Mesodermal cell (in vitro differentiated cells): ENCODE measurements around the gene SLC30A3.
A peak's percentile ranks its signal among the peaks of the same experiment; 100 is the strongest.

ENCODE experiments used
- H3K27ac ChIP-seq: 2 replicates; pipeline ENCODE4 v1.7.0; 2013; ENCODE audit warnings: mild to moderate bottlenecking, low read depth, low read length, moderate library complexity; ENCODE audit not compliant: severe bottlenecking
- H3K36me3 ChIP-seq: 2 replicates; pipeline ENCODE4 v1.7.1; 2013; ENCODE audit warnings: mild to moderate bottlenecking, low read length, moderate library complexity; ENCODE audit not compliant: control insufficient read depth, insufficient read depth
- H3K4me1 ChIP-seq: one replicate; pipeline ENCODE4 v1.7.1; 2013; ENCODE audit warnings: mild to moderate bottlenecking, low read length; ENCODE audit not compliant: insufficient read depth, control insufficient read depth, poor library complexity, severe bottlenecking
- H3K4me3 ChIP-seq: 2 replicates; pipeline ENCODE4 v1.7.0; 2013; ENCODE audit warnings: low read length, control low read depth, mild to moderate bottlenecking; ENCODE audit not compliant: insufficient read depth, poor library complexity, severe bottlenecking; ENCODE audit errors: extremely low read depth
- H3K9me3 ChIP-seq: 2 replicates; pipeline ENCODE4 v1.7.1; 2013; ENCODE audit warnings: mild to moderate bottlenecking, low read length, moderate library complexity; ENCODE audit not compliant: control insufficient read depth
- WGBS, 2 experiments: methylation state at CpG; one replicate each; pipeline ENCODE4 v1.1.5; 2013; ENCODE audit warnings: missing lambda C conversion rate in 2 of 2; ENCODE audit not compliant: insufficient coverage in 2 of 2; 5-methylcytosine and 5-hydroxymethylcytosine counted together

The SLC30A3 gene

GRCh38 chr2:27216416-27217137 is 46.3 kb downstream of the SLC30A3 start:
- Histone ChIP-seq H3K36me3 (peaks cover 63% of the 10 kb centered on the region), H3K9me3 (no peaks in the 10 kb centered on the region), H3K4me1 (peaks cover 16% of the 10 kb centered on the region), H3K27ac (peak overlapping the region; percentile 74), H3K4me3 (peak overlapping the region; percentile 70)
- 92 to 97% methylated on average over 11 to 12 of the region's 13 CpGs for WGBS, 2 experiments

- H3K4me1 ChIP-seq: peaks cover 26% of the 10 kb centered on the region
- whole genome bisulfite sequencing, 2 experiments: 100% methylated on average over 1 of the region's 3 CpGs; no CpG with 5 or more reads in 1 of the 2 experiments
- peaks cover 49% of the 10 kb centered on the region for H3K36me3 ChIP-seq
- no peak overlapping the region for H3K27ac ChIP-seq
- no peak overlapping the region for H3K4me3 ChIP-seq
- no peaks in the 10 kb centered on the region for H3K9me3 ChIP-seq
Observed at GRCh38 chr2:27214941-27215340, 47.9 kb downstream of the SLC30A3 start.

- Histone ChIP-seq H3K27ac (peak overlapping the region; percentile 96), H3K4me1 (peaks cover 29% of the 10 kb centered on the region), H3K4me3 (peak overlapping the region; percentile 79), H3K9me3 (no peaks in the 10 kb centered on the region), H3K36me3 (peaks cover 49% of the 10 kb centered on the region)
- WGBS, 2 experiments: 16 to 17% methylated on average over 27 to 29 of the region's 34 CpGs
Observed at GRCh38 chr2:27212626-27213471, 50.0 kb downstream of the SLC30A3 start.

GRCh38 chr2:27211943-27212625 is 50.8 kb downstream of the SLC30A3 start, which contains the start of the genes ATRAID and SLC5A6:
Gene ATRAID (plus strand): TSS chr2:27212041. CDS start chr2:27212369, 328 bp downstream.
Gene SLC5A6 (minus strand): TSS chr2:27212268. CDS start chr2:27207650, 4,618 bp downstream.
- Histone ChIP-seq H3K36me3 (peaks cover 57% of the 10 kb centered on the region), H3K9me3 (no peaks in the 10 kb centered on the region), H3K4me1 (peaks cover 27% of the 10 kb centered on the region), H3K27ac (peak within 1 kb of the TSS; percentile 96), H3K4me3 (peak within 1 kb of the TSS; percentile 79)
- WGBS, 2 experiments: 0% methylated on average over 62 to 67 of the region's 73 CpGs

- peaks cover 27% of the 10 kb centered on the region for H3K4me1 ChIP-seq
- no peaks in the 10 kb centered on the region for H3K9me3 ChIP-seq
- peaks cover 59% of the 10 kb centered on the region for H3K36me3 ChIP-seq
- peak overlapping the region; percentile 79 for H3K4me3 ChIP-seq
- 0 to 2% methylated on average over 18 to 25 of the region's 48 CpGs for WGBS, 2 experiments
- H3K27ac ChIP-seq: peak overlapping the region; percentile 45
Observed at GRCh38 chr2:27211241-27211942, 51.5 kb downstream of the SLC30A3 start.

- no peak overlapping the region for H3K27ac ChIP-seq
Observed at GRCh38 chr2:27209621-27210401, 53.0 kb downstream of the SLC30A3 start.

GRCh38 chr2:27208486-27209050 is 54.3 kb downstream of the SLC30A3 start:
- Histone ChIP-seq H3K9me3 (no peaks in the 10 kb centered on the region), H3K4me1 (peaks cover 19% of the 10 kb centered on the region), H3K4me3 (no peak overlapping the region), H3K36me3 (peaks cover 66% of the 10 kb centered on the region), H3K27ac (no peak overlapping the region)
- WGBS, 2 experiments: 93 to 98% methylated on average over 3 of the region's 4 CpGs

More at GRCh38 chr2:27209621-27210401, 53.0 kb downstream of the SLC30A3 start:
- Histone ChIP-seq H3K9me3 (no peaks in the 10 kb centered on the region), H3K4me3 (no peak overlapping the region), H3K36me3 (peaks cover 61% of the 10 kb centered on the region), H3K4me1 (peaks cover 27% of the 10 kb centered on the region)
- WGBS, 2 experiments: 97 to 100% methylated on average over 2 to 5 of the region's 6 CpGs

- WGBS, 2 experiments: 94 to 100% methylated on average over 3 to 4 of the region's 6 CpGs
- H3K4me3 ChIP-seq: no peak overlapping the region
- H3K36me3 ChIP-seq: peaks cover 83% of the 10 kb centered on the region
Observed at GRCh38 chr2:27206346-27206745, 56.5 kb downstream of the SLC30A3 start.

GRCh38 chr2:27205206-27205605 is 57.6 kb downstream of the SLC30A3 start:
- H3K4me1 ChIP-seq: peaks cover 6% of the 10 kb centered on the region
- 88 to 97% methylated on average over 7 to 8 of the region's 8 CpGs for WGBS, 2 experiments
- peaks cover 88% of the 10 kb centered on the region for H3K36me3 ChIP-seq
- H3K9me3 ChIP-seq: no peaks in the 10 kb centered on the region
- H3K27ac ChIP-seq: no peak overlapping the region
- no peak overlapping the region for H3K4me3 ChIP-seq

More at GRCh38 chr2:27206346-27206745, 56.5 kb downstream of the SLC30A3 start:
- H3K9me3 ChIP-seq: no peaks in the 10 kb centered on the region
- no peak overlapping the region for H3K27ac ChIP-seq
- H3K4me1 ChIP-seq: peaks cover 15% of the 10 kb centered on the region
